Keratinocyte (primary cell): Measurements from ENCODE around the gene OFD1. TPM values are rescaled to one million over a fixed set of nuclear protein-coding genes. Genes with fewer than 3 reads are reported as not detected.

Experiments used
- DNase-seq: peaks from one replicate; pipeline ENCODE4 v3.0.0-alpha.2; 2011; ENCODE audit warnings: low read depth, missing footprints, low spot score
- FAIRE-seq: peaks from 2 replicates; lab custom pipeline; 2011; peaks lifted over from hg19 to GRCh38; lab: Jason Lieb, UNC
- H2AFZ ChIP-seq: 2 replicates; pipeline ENCODE4 v1.6.0; 2012; ENCODE audit warnings: low read length, control low read depth, inconsistent platforms; ENCODE audit not compliant: control insufficient read depth
- H3K27ac ChIP-seq: 2 replicates; pipeline ENCODE4 v1.5.1; 2011; ENCODE audit warnings: low read length; ENCODE audit not compliant: control insufficient read depth, insufficient read depth
- H3K27me3 ChIP-seq: 3 replicates; pipeline ENCODE4 v1.6.0; 2011; ENCODE audit warnings: low read length; ENCODE audit not compliant: control insufficient read depth, insufficient read depth; ENCODE audit errors: extremely low read depth
- H3K36me3 ChIP-seq, 2 experiments: 2 replicates in 1 of 2; 3 replicates in 1 of 2; pipeline ENCODE4 v1.5.1; 2011; ENCODE audit warnings: low read length in 2 of 2, mild to moderate bottlenecking in 1 of 2; ENCODE audit not compliant: control insufficient read depth in 2 of 2, insufficient read depth in 2 of 2; ENCODE audit errors: extremely low read depth in 1 of 2
- H3K4me1 ChIP-seq: 3 replicates; pipeline ENCODE4 v1.5.1; 2011; ENCODE audit warnings: low read length; ENCODE audit not compliant: control insufficient read depth, insufficient read depth; ENCODE audit errors: extremely low read depth
- H3K4me2 ChIP-seq: 3 replicates; pipeline ENCODE4 v1.6.0; 2011; ENCODE audit warnings: low read depth, low read length; ENCODE audit not compliant: control insufficient read depth, insufficient read depth; ENCODE audit errors: extremely low read depth
- H3K4me3 ChIP-seq, 3 experiments: fragments of 200-600 bp in 1 of 3; sonication (generic) in 1 of 3; 2 replicates in 2 of 3; 3 replicates in 1 of 3; pipeline ENCODE4 v1.5.1; 2011 to 2016; ENCODE audit warnings: low read length in 3 of 3, mild to moderate bottlenecking in 3 of 3, control low read depth in 2 of 3, inconsistent platforms in 1 of 3, low read depth in 1 of 3, mixed read lengths in 1 of 3, mixed run types in 1 of 3, moderate library complexity in 1 of 3; ENCODE audit not compliant: control insufficient read depth in 2 of 3, insufficient read depth in 2 of 3; ENCODE audit errors: extremely low read depth in 1 of 3
- H3K79me2 ChIP-seq: 2 replicates; pipeline ENCODE4 v1.6.0; 2012; ENCODE audit warnings: low read length; ENCODE audit not compliant: control insufficient read depth, insufficient read depth
- H3K9ac ChIP-seq: 3 replicates; pipeline ENCODE4 v1.6.0; 2011; ENCODE audit warnings: low read length; ENCODE audit not compliant: control insufficient read depth, insufficient read depth; ENCODE audit errors: extremely low read depth
- H3K9me1 ChIP-seq: 3 replicates; pipeline ENCODE4 v1.6.0; 2011; ENCODE audit warnings: low read length; ENCODE audit not compliant: control insufficient read depth, insufficient read depth; ENCODE audit errors: extremely low read depth
- H3K9me3 ChIP-seq: 2 replicates; pipeline ENCODE4 v1.5.1; 2012; ENCODE audit warnings: low read depth, low read length; ENCODE audit not compliant: control insufficient read depth
- H4K20me1 ChIP-seq: 3 replicates; pipeline ENCODE4 v1.6.0; 2011; ENCODE audit warnings: low read length; ENCODE audit not compliant: control insufficient read depth, insufficient read depth; ENCODE audit errors: extremely low read depth
- CTCF ChIP-seq, 3 experiments: IDR thresholded peaks in 1 of 3; conservative IDR thresholded peaks in 1 of 3; optimal IDR thresholded peaks in 1 of 3; 2 replicates in 2 of 3; 3 replicates in 1 of 3; pipeline versions ENCODE3 to v1.5.1; 2011; ENCODE audit warnings: low read length in 3 of 3, mild to moderate bottlenecking in 3 of 3, moderate library complexity in 2 of 3, control low read depth in 1 of 3, inconsistent platforms in 1 of 3; ENCODE audit not compliant: insufficient read depth in 2 of 3; ENCODE audit errors: extremely low read depth in 1 of 3
- EZH2 ChIP-seq: IDR thresholded peaks from one replicate; pipeline ENCODE4 v1.6.1; 2012; ENCODE audit warnings: inconsistent platforms, mild to moderate bottlenecking, low read length, moderate library complexity
- dilution Hi-C: fragments of 300-500 bp; cut with MboI; formaldehyde crosslinking; loops from one replicate; pipeline ENCODE4 v1.7.0; 2020; ENCODE audit warnings: low sequenced_read_pairs; ENCODE audit not compliant: extremely low pct_ligation_motif_present
- polyA plus RNA-seq, 5 experiments: library from polyadenylated mRNA; depleted of rRNA in 3 of 5; stranded (reverse) in 3 of 5; stranded (forward) in 1 of 5; unstranded in 1 of 5; fragments of >200 nt; gene quantifications; 1 replicate in 1 of 5; 2 replicates in 3 of 5; 3 replicates in 1 of 5; pipeline versions ENCODE4 v1.2.1 to v1.2.3, GENCODE V29; 2011 to 2012; ENCODE audit warnings: missing spikeins in 2 of 5, low read depth in 1 of 5, low replicate concordance in 1 of 5

Gene OFD1
- polyA plus RNA-seq, 1 donor (not counting 4 experiments of a cell fraction or from before 2014, with no cell fraction given): 18.3 TPM

GRCh38 chrX:13805241-13805640, 70.7 kb downstream of the OFD1 start:
- Histone ChIP-seq H3K9me1 (no peaks in the 10 kb centered on the region), H2AFZ (no peak overlapping the region), H3K27me3 (peaks cover 9% of the 10 kb centered on the region), H4K20me1 (no peaks in the 10 kb centered on the region), H3K4me1 (no peaks in the 10 kb centered on the region), H3K4me2 (no peak overlapping the region), H3K79me2 (no peaks in the 10 kb centered on the region), H3K9ac (no peak overlapping the region), H3K4me3 (no peak overlapping the region), H3K36me3 (no peaks in the 10 kb centered on the region), H3K27ac (no peak overlapping the region), H3K9me3 (no peaks in the 10 kb centered on the region)
- no peak for DNase-seq
- dilution Hi-C loops: no loop called here
- no peak for FAIRE-seq
- no peak for TF ChIP-seq CTCF (optimal IDR thresholded peaks at IDR 0.05 in 1 of 3, IDR thresholded peaks at IDR 0.05 in 1 of 3, conservative IDR thresholded peaks at IDR 0.05 in 1 of 3; ENCODE audit: extremely low read depth in 1 of 3, insufficient read depth in 2 of 3, low read length in 3 of 3)
- no peak for TF ChIP-seq EZH2

GRCh38 chrX:13808293-13808692, 73.7 kb downstream of the OFD1 start:
- FAIRE-seq: no peak

More at GRCh38 chrX:13808293-13808692, 73.7 kb downstream of the OFD1 start:
- DNase-seq: no peak
- Histone ChIP-seq H3K79me2 (no peaks in the 10 kb centered on the region), H3K9ac (no peak overlapping the region), H3K27me3 (peaks cover 4% of the 10 kb centered on the region), H3K4me3 (no peak overlapping the region), H3K4me2 (no peak overlapping the region), H3K9me3 (no peaks in the 10 kb centered on the region), H4K20me1 (no peaks in the 10 kb centered on the region), H3K4me1 (no peaks in the 10 kb centered on the region), H3K27ac (no peak overlapping the region), H2AFZ (no peak overlapping the region), H3K36me3 (no peaks in the 10 kb centered on the region), H3K9me1 (no peaks in the 10 kb centered on the region)
- TF ChIP-seq EZH2 (no peak), CTCF (optimal IDR thresholded peaks at IDR 0.05 in 1 of 3, IDR thresholded peaks at IDR 0.05 in 1 of 3, conservative IDR thresholded peaks at IDR 0.05 in 1 of 3; ENCODE audit: extremely low read depth in 1 of 3, insufficient read depth in 2 of 3, low read length in 3 of 3) (no peak)
- dilution Hi-C loops: no loop called here
